H9 (cell line): ENCODE data around the gene PAK6. TPM values are rescaled to one million over a fixed set of nuclear protein-coding genes. Genes with fewer than 3 reads are reported as not detected.

Experiments used
- DNase-seq: peaks from one replicate; pipeline ENCODE4 v3.0.0-alpha.2; 2017
- H2AFZ ChIP-seq: one replicate; pipeline ENCODE4 v1.6.1; 2013; ENCODE audit warnings: mild to moderate bottlenecking, low read length, control low read depth, moderate library complexity
- H2AK5ac ChIP-seq: 2 replicates; pipeline ENCODE4 v1.6.1; 2013; ENCODE audit warnings: low read length, control low read depth, mixed read lengths; ENCODE audit not compliant: insufficient read length
- H2BK120ac ChIP-seq: one replicate; pipeline ENCODE4 v1.6.1; 2013; ENCODE audit warnings: low read depth, mild to moderate bottlenecking, low read length, control low read depth, inconsistent platforms; ENCODE audit not compliant: poor library complexity, severe bottlenecking
- H2BK12ac ChIP-seq: 2 replicates; pipeline ENCODE4 v1.6.1; 2013; ENCODE audit warnings: low read length, control low read depth, mixed read lengths, low read depth; ENCODE audit not compliant: insufficient read length
- H2BK15ac ChIP-seq: 2 replicates; pipeline ENCODE4 v1.6.1; 2013; ENCODE audit warnings: low read depth, low read length, control low read depth
- H2BK20ac ChIP-seq: one replicate; pipeline ENCODE4 v1.6.1; 2013; ENCODE audit warnings: low read depth, mild to moderate bottlenecking, low read length, control low read depth, inconsistent platforms; ENCODE audit not compliant: poor library complexity, severe bottlenecking
- H2BK5ac ChIP-seq: 2 replicates; pipeline ENCODE4 v1.6.1; 2013; ENCODE audit warnings: low read length, control low read depth, mixed read lengths; ENCODE audit not compliant: insufficient read length
- H3K14ac ChIP-seq: 2 replicates; pipeline ENCODE4 v1.6.1; 2013; ENCODE audit warnings: low read length, control low read depth; ENCODE audit not compliant: insufficient read depth
- H3K18ac ChIP-seq: 2 replicates; pipeline ENCODE4 v1.6.1; 2013; ENCODE audit warnings: low read depth, mild to moderate bottlenecking, mixed read lengths, low read length, control low read depth; ENCODE audit not compliant: insufficient read length
- H3K23ac ChIP-seq: 2 replicates; pipeline ENCODE4 v1.6.1; 2013; ENCODE audit warnings: low read length, control low read depth, mixed read lengths, low read depth; ENCODE audit not compliant: insufficient read length
- H3K23me2 ChIP-seq: 2 replicates; pipeline ENCODE4 v1.6.1; 2013; ENCODE audit warnings: low read depth, mild to moderate bottlenecking, mixed read lengths, low read length, control low read depth; ENCODE audit not compliant: insufficient read length, poor library complexity, severe bottlenecking
- H3K27ac ChIP-seq: 2 replicates; pipeline ENCODE4 v1.5.1; 2013; ENCODE audit warnings: low read length, control low read depth, mixed read lengths, low read depth; ENCODE audit not compliant: insufficient read length
- H3K27me3 ChIP-seq: 2 replicates; pipeline ENCODE4 v1.6.1; 2013; ENCODE audit warnings: low read length, control low read depth, inconsistent platforms; ENCODE audit not compliant: insufficient read depth
- H3K4ac ChIP-seq: 2 replicates; pipeline ENCODE4 v1.6.1; 2013; ENCODE audit warnings: low read depth, mild to moderate bottlenecking, control low read depth, inconsistent platforms, low read length, moderate library complexity
- H3K4me1 ChIP-seq: 2 replicates; pipeline ENCODE4 v1.6.1; 2013; ENCODE audit warnings: low read length, control low read depth, inconsistent platforms; ENCODE audit not compliant: insufficient read depth
- H3K4me2 ChIP-seq: 2 replicates; pipeline ENCODE4 v1.6.1; 2013; ENCODE audit warnings: low read length, control low read depth, mixed read lengths; ENCODE audit not compliant: insufficient read length, insufficient read depth
- H3K56ac ChIP-seq: 2 replicates; pipeline ENCODE4 v1.6.1; 2013; ENCODE audit warnings: low read depth, mild to moderate bottlenecking, mixed read lengths, low read length, control low read depth; ENCODE audit not compliant: insufficient read length
- H3K79me1 ChIP-seq: 2 replicates; pipeline ENCODE4 v1.6.1; 2013; ENCODE audit warnings: low read depth, mild to moderate bottlenecking, moderate library complexity, low read length, control low read depth, inconsistent platforms; ENCODE audit not compliant: insufficient read depth, poor library complexity, severe bottlenecking
- H3K79me2 ChIP-seq: 2 replicates; pipeline ENCODE4 v1.6.1; 2013; ENCODE audit warnings: low read length, control low read depth, inconsistent platforms; ENCODE audit not compliant: insufficient read depth
- H3K9ac ChIP-seq: 2 replicates; pipeline ENCODE4 v1.6.1; 2013; ENCODE audit warnings: low read length, control low read depth, mixed read lengths; ENCODE audit not compliant: insufficient read length; ENCODE audit errors: extremely low read depth
- H3K9me3 ChIP-seq: one replicate; pipeline ENCODE4 v1.6.1; 2013; ENCODE audit warnings: low read depth, low read length, inconsistent platforms; ENCODE audit not compliant: control insufficient read depth
- H3T11ph ChIP-seq: one replicate; pipeline ENCODE4 v1.6.1; 2013; ENCODE audit warnings: mild to moderate bottlenecking, low read length, control low read depth, inconsistent platforms
- H4K20me1 ChIP-seq: one replicate; pipeline ENCODE4 v1.6.1; 2013; ENCODE audit not compliant: control insufficient read depth, insufficient read length, insufficient read depth
- H4K5ac ChIP-seq: 2 replicates; pipeline ENCODE4 v1.6.1; 2013; ENCODE audit warnings: low read depth, mild to moderate bottlenecking, mixed read lengths, low read length, control low read depth; ENCODE audit not compliant: insufficient read length
- H4K8ac ChIP-seq: replicated peaks from 2 replicates; pipeline ENCODE4 v1.6.1; 2013; ENCODE audit warnings: low read length, control low read depth, mixed read lengths, low read depth; ENCODE audit not compliant: insufficient read length
- H4K91ac ChIP-seq: 2 replicates; pipeline ENCODE4 v1.6.1; 2013; ENCODE audit warnings: low read depth, mild to moderate bottlenecking, moderate library complexity, mixed read lengths, low read length, control low read depth; ENCODE audit not compliant: insufficient read length
- H3K27ac Mint-ChIP-seq, 3 experiments: 2 replicates in 2 of 3; 3 replicates in 1 of 3; pipeline ENCODE4 v1.8.0; 2020 to 2021; ENCODE audit warnings: mixed read lengths in 3 of 3, mild to moderate bottlenecking in 1 of 3, moderate library complexity in 1 of 3
- H3K27me3 Mint-ChIP-seq: 2 replicates; pipeline ENCODE4 v1.8.0; 2021; ENCODE audit warnings: low read depth, mild to moderate bottlenecking, moderate library complexity, mixed read lengths
- H3K36me3 Mint-ChIP-seq, 3 experiments: 2 replicates in 2 of 3; 3 replicates in 1 of 3; pipeline ENCODE4 v1.8.0; 2020 to 2021; ENCODE audit warnings: low read depth in 3 of 3, mixed read lengths in 3 of 3; ENCODE audit not compliant: insufficient read depth in 1 of 3
- H3K4me1 Mint-ChIP-seq, 2 experiments: 2 replicates each; pipeline ENCODE4 v1.8.0; 2020; ENCODE audit warnings: mixed read lengths in 2 of 2
- H3K4me3 Mint-ChIP-seq, 2 experiments: 2 replicates in 1 of 2; 3 replicates in 1 of 2; pipeline ENCODE4 v1.8.0; 2020 to 2021; ENCODE audit warnings: mild to moderate bottlenecking in 2 of 2, mixed read lengths in 2 of 2, moderate library complexity in 1 of 2
- H3K9me3 Mint-ChIP-seq, 2 experiments: 2 replicates in 1 of 2; 3 replicates in 1 of 2; pipeline ENCODE4 v1.8.0; 2020; ENCODE audit warnings: mild to moderate bottlenecking in 2 of 2, mixed read lengths in 2 of 2, moderate library complexity in 1 of 2
- CTCF ChIP-seq: fragments of 200-600 bp; sonication (generic); conservative IDR thresholded peaks from 3 replicates; pipeline ENCODE4 v1.8.0; 2021; ENCODE audit warnings: antibody characterized with exemption, mild to moderate bottlenecking
- WGBS: extraction: QIAGEN DNeasy Blood & Tissue Kit; methylation state at CpG from one replicate; pipeline ENCODE4 v1.1.7; 2013; ENCODE audit warnings: missing lambda C conversion rate, low lambda C conversion rate, mixed read lengths; ENCODE audit not compliant: insufficient read length; ENCODE audit errors: extremely low coverage; 5-methylcytosine and 5-hydroxymethylcytosine counted together
- total RNA-seq: library from RNA; stranded (reverse); gene quantifications from 2 replicates; pipeline ENCODE4 v1.2.1, GENCODE V29; 2021

PAK6 gene
- total RNA-seq, 1 experiment from 2014 or later = 7.4 TPM

- no peak overlapping the region for H3K18ac ChIP-seq
- no peak overlapping the region for H4K5ac ChIP-seq
- no peak overlapping the region for H3K9ac ChIP-seq
- Mint-ChIP-seq H3K9me3 (no peaks in the 10 kb centered on the region; a peak in 1 of 5 replicates), H3K4me1 (peaks cover 6 to 10% of the 10 kb centered on the region in 2 experiments), H3K27me3 (peaks cover 60% of the 10 kb centered on the region), H3K4me3 (no peak overlapping the region), H3K36me3 (no peaks in the 10 kb centered on the region), H3K27ac (no peak overlapping the region)
- no peak overlapping the region for H3K14ac ChIP-seq
- no peaks in the 10 kb centered on the region for H3K79me1 ChIP-seq
- no peak overlapping the region for H3K4me2 ChIP-seq
- no CpG with 5 or more reads among the region's 4 CpGs for WGBS
- no peak overlapping the region for H2BK20ac ChIP-seq
- H3K27ac ChIP-seq = no peak overlapping the region
- no peaks in the 10 kb centered on the region for H3K23me2 ChIP-seq
- no peak for TF ChIP-seq CTCF
- H3K9me3 ChIP-seq = no peaks in the 10 kb centered on the region
- H2AK5ac ChIP-seq = no peak overlapping the region
- no peak overlapping the region for H2BK120ac ChIP-seq
- no peak overlapping the region for H2BK5ac ChIP-seq
- no peaks in the 10 kb centered on the region for H3K27me3 ChIP-seq
- no peaks in the 10 kb centered on the region for H4K20me1 ChIP-seq
- H3T11ph ChIP-seq = no peak overlapping the region
- 0 out of 2 replicates have a peak overlapping the region, but pooled peaks have one; percentile 45 for H2BK15ac ChIP-seq
- H3K4me1 ChIP-seq = no peaks in the 10 kb centered on the region
- no peak overlapping the region for H3K4ac ChIP-seq
- H2AFZ ChIP-seq = no peak overlapping the region
- no peak overlapping the region for H4K8ac ChIP-seq
- no peak for DNase-seq
- no peak overlapping the region for H2BK12ac ChIP-seq
- no peaks in the 10 kb centered on the region for H3K79me2 ChIP-seq
- H4K91ac ChIP-seq = no peak overlapping the region
- H3K23ac ChIP-seq = no peak overlapping the region
- H3K56ac ChIP-seq = no peak overlapping the region
Observed at GRCh38 chr15:40314723-40315276, 75.9 kb downstream of the PAK6 start.
